ENCODE data around the gene EP400.

GRCh38 chr12:131959116-131959515, 9.4 kb downstream of the EP400 start:
- TF ChIP-seq CTCF (conservative IDR thresholded peaks at IDR 0.05 in 1 of 2, IDR thresholded peaks at IDR 0.05 in 1 of 2; ENCODE audit: low read depth in 1 of 2, low read length in 2 of 2): no peak
- no peak for TF ChIP-seq EZH2 (IDR thresholded peaks at IDR 0.05; ENCODE audit: low read length, missing control alignments)
